Liver (tissue), 9 donors: ENCODE data around the gene CUL1. TPM values are rescaled to one million over a fixed set of nuclear protein-coding genes. Genes with fewer than 3 reads are reported as not detected.
A peak's percentile ranks its signal among the peaks of the same experiment; 100 is the strongest.

Experiments
- DNase-seq: peaks from one replicate; pipeline ENCODE4 v3.0.0-alpha.2; 2017; ENCODE audit warnings: low spot score
- H3K27ac ChIP-seq, 2 donors: one replicate each; pipeline ENCODE4 v1.7.0; 2013; ENCODE audit warnings: inconsistent platforms in 2 of 2, low read length in 2 of 2, control low read depth in 1 of 2, low read depth in 1 of 2, mild to moderate bottlenecking in 1 of 2
- H3K27me3 ChIP-seq, 4 donors: one replicate each; pipeline versions ENCODE4 v1.6.1 to v1.7.0; 2013; ENCODE audit warnings: low read length in 3 of 4, inconsistent platforms in 1 of 4, mild to moderate bottlenecking in 1 of 4, moderate library complexity in 1 of 4; ENCODE audit not compliant: control insufficient read depth in 4 of 4, insufficient read depth in 4 of 4
- H3K36me3 ChIP-seq, 4 donors: one replicate each; pipeline versions ENCODE4 v1.6.1 to v1.7.0; 2013; ENCODE audit warnings: low read length in 3 of 4, mild to moderate bottlenecking in 3 of 4, low read depth in 1 of 4, moderate library complexity in 1 of 4; ENCODE audit not compliant: control insufficient read depth in 4 of 4, insufficient read depth in 3 of 4
- H3K4me1 ChIP-seq, 4 donors: one replicate each; pipeline versions ENCODE4 v1.6.1 to v1.7.0; 2013; ENCODE audit warnings: low read length in 3 of 4, mild to moderate bottlenecking in 3 of 4, moderate library complexity in 1 of 4; ENCODE audit not compliant: control insufficient read depth in 4 of 4, insufficient read depth in 4 of 4
- H3K4me3 ChIP-seq, 3 donors: one replicate each; pipeline versions ENCODE4 v1.6.1 to v1.7.0; 2013; ENCODE audit warnings: low read length in 3 of 3, control low read depth in 1 of 3, low read depth in 1 of 3, mild to moderate bottlenecking in 1 of 3
- H3K9ac ChIP-seq, 2 donors: one replicate each; pipeline ENCODE4 v1.7.0; 2013; ENCODE audit warnings: low read length in 2 of 2, mild to moderate bottlenecking in 2 of 2, moderate library complexity in 2 of 2, control low read depth in 1 of 2, low read depth in 1 of 2
- H3K9me3 ChIP-seq, 4 donors: one replicate each; pipeline versions ENCODE4 v1.6.1 to v1.7.0; 2013; ENCODE audit warnings: low read length in 3 of 4; ENCODE audit not compliant: control insufficient read depth in 4 of 4
- EGR1 ChIP-seq, 2 donors: IDR thresholded peaks; 2 replicates each; pipeline ENCODE4 v1.6.1; 2016 to 2018; ENCODE audit warnings: antibody characterized with exemption in 2 of 2, low read depth in 2 of 2
- FOXA1 ChIP-seq: IDR thresholded peaks from 2 replicates; pipeline ENCODE4 v1.6.1; 2016; ENCODE audit warnings: antibody characterized with exemption
- GABPA ChIP-seq, 2 donors: IDR thresholded peaks in 1 of 2; conservative IDR thresholded peaks in 1 of 2; 2 replicates each; pipeline ENCODE4 v1.6.1; 2016; ENCODE audit warnings: antibody characterized with exemption in 2 of 2, mild to moderate bottlenecking in 1 of 2, moderate library complexity in 1 of 2
- HNF4A ChIP-seq, 2 donors: conservative IDR thresholded peaks; 2 replicates each; pipeline ENCODE4 v1.6.1; 2016; ENCODE audit warnings: antibody characterized with exemption in 2 of 2, mild to moderate bottlenecking in 2 of 2
- HNF4G ChIP-seq: IDR thresholded peaks from 2 replicates; pipeline ENCODE4 v1.6.1; 2016; ENCODE audit warnings: antibody characterized with exemption
- NR2F2 ChIP-seq: IDR thresholded peaks from 2 replicates; pipeline ENCODE4 v1.6.1; 2016; ENCODE audit warnings: antibody characterized with exemption
- RAD21 ChIP-seq, 2 donors: IDR thresholded peaks; 2 replicates each; pipeline ENCODE4 v1.6.1; 2016; ENCODE audit warnings: antibody characterized with exemption in 2 of 2, mild to moderate bottlenecking in 2 of 2
- TAF1 ChIP-seq: conservative IDR thresholded peaks from 2 replicates; pipeline ENCODE4 v1.6.1; 2016; ENCODE audit warnings: antibody characterized with exemption, mild to moderate bottlenecking
- WGBS: extraction: QIAGEN DNeasy Blood & Tissue Kit; methylation state at CpG from one replicate; pipeline ENCODE4 v1.1.7; 2013; 5-methylcytosine and 5-hydroxymethylcytosine counted together
- polyA plus RNA-seq, 2 donors: library from polyadenylated mRNA; stranded (reverse) in 1 of 2; unstranded in 1 of 2; fragments of 200-250 nt in 1 of 2; fragments of >200 nt in 1 of 2; fragmentation: Nextera tagmentation in 1 of 2; extraction: Ambion mirVana in 1 of 2; gene quantifications; one replicate each; pipeline versions ENCODE4 v1.2.1 to v1.2.3, GENCODE V29; 2013 to 2015
- total RNA-seq, 2 donors: library from RNA; depleted of rRNA; stranded (reverse); fragments of >200 nt; gene quantifications; one replicate each; pipeline ENCODE4 v1.2.3, GENCODE V29; 2014
- TF ChIP-seq, protein P1 (sequence below): IDR thresholded peaks from 2 replicates; pipeline ENCODE4 v1.6.1; 2016; ENCODE audit warnings: antibody characterized with exemption
- TF ChIP-seq, protein P2 (sequence below): fragments of 150-350 bp; IDR thresholded peaks from 2 replicates; pipeline ENCODE4 v1.5.1; 2017; ENCODE audit warnings: improper control_type of control experiment, low read depth, low read length; ENCODE audit not compliant: missing input control
- TF ChIP-seq, protein P3 (sequence below): IDR thresholded peaks from 2 replicates; pipeline ENCODE4 v1.6.1; 2016; ENCODE audit warnings: antibody characterized with exemption
- TF ChIP-seq, protein P4 (sequence below): IDR thresholded peaks from 2 replicates; pipeline ENCODE4 v1.6.1; 2016; ENCODE audit warnings: antibody characterized with exemption, mild to moderate bottlenecking
- TF ChIP-seq, protein P5 (sequence below): IDR thresholded peaks from 2 replicates; pipeline ENCODE4 v1.6.1; 2016; ENCODE audit warnings: antibody characterized with exemption
- donor health status: healthy.
- donor health status: healthy.
- donor health status: healthy.
- donor health status: healthy.
- donor health status: healthy.

CUL1 gene
- total and polyA plus RNA-seq, 4 donors, result 21.7 to 56.7 (median 26.7) TPM

DNA sequence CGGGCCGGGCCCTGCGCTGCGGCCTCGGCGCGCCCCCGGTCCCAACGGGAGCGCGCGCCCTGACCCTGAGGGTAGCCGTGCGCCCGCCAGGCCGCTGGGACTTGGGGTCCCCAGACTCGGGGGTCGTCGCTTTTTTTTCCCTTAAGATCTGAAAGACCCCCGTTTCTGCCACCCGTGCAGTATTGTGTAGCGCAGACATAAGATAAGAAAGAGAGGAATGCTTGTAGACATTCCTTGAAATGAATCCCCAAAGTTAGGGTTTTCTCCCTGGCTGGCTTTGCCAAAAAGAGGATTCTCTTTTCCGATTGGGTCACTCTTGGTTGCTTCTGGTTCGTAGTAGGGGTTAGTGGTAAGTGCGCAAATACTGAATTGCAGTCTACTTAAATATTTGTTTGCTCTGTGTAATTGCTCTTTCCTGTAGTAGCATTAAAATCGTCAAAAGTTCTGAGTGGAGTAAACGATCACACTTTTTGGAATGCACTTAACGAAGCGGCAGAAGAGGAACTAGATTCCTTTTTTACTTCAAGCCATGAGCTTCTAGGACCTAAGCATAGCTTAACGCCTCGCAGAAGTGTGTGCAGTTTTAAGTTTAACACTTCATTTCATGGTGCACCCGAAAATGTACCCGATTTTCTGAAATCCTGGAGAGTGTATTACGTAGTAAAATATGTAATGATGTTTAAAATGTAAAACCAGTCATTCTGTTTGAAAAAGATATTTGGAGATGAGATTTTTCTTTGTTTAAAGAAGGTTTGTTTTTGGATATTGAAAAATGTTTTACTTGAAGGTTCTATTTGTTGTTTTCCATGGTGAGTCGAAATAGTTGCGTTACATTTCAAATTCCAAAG, 1.3 kb downstream of the CUL1 start:
- TF ChIP-seq EGR1 (IDR thresholded peaks at IDR 0.05; ENCODE audit: low read depth in 2 of 2) (no peak), HNF4G (no peak), TAF1 (peak; percentile 78), NR2F2 (no peak), RAD21 (IDR thresholded peaks at IDR 0.05) (peak; percentile 22), HNF4A (conservative IDR thresholded peaks at IDR 0.05) (peak in 1 of 2 donors; percentile 3), GABPA (IDR thresholded peaks at IDR 0.05 in 1 of 2, conservative IDR thresholded peaks at IDR 0.05 in 1 of 2) (no peak), FOXA1 (no peak)
- TF ChIP-seq, protein P1, sequence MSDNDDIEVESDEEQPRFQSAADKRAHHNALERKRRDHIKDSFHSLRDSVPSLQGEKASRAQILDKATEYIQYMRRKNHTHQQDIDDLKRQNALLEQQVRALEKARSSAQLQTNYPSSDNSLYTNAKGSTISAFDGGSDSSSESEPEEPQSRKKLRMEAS, result peak; percentile 8
- TF ChIP-seq, protein P2, sequence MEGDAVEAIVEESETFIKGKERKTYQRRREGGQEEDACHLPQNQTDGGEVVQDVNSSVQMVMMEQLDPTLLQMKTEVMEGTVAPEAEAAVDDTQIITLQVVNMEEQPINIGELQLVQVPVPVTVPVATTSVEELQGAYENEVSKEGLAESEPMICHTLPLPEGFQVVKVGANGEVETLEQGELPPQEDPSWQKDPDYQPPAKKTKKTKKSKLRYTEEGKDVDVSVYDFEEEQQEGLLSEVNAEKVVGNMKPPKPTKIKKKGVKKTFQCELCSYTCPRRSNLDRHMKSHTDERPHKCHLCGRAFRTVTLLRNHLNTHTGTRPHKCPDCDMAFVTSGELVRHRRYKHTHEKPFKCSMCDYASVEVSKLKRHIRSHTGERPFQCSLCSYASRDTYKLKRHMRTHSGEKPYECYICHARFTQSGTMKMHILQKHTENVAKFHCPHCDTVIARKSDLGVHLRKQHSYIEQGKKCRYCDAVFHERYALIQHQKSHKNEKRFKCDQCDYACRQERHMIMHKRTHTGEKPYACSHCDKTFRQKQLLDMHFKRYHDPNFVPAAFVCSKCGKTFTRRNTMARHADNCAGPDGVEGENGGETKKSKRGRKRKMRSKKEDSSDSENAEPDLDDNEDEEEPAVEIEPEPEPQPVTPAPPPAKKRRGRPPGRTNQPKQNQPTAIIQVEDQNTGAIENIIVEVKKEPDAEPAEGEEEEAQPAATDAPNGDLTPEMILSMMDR, result no peak
- TF ChIP-seq, protein P3, sequence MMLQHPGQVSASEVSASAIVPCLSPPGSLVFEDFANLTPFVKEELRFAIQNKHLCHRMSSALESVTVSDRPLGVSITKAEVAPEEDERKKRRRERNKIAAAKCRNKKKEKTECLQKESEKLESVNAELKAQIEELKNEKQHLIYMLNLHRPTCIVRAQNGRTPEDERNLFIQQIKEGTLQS, result peak; percentile 25
- TF ChIP-seq, protein P4, sequence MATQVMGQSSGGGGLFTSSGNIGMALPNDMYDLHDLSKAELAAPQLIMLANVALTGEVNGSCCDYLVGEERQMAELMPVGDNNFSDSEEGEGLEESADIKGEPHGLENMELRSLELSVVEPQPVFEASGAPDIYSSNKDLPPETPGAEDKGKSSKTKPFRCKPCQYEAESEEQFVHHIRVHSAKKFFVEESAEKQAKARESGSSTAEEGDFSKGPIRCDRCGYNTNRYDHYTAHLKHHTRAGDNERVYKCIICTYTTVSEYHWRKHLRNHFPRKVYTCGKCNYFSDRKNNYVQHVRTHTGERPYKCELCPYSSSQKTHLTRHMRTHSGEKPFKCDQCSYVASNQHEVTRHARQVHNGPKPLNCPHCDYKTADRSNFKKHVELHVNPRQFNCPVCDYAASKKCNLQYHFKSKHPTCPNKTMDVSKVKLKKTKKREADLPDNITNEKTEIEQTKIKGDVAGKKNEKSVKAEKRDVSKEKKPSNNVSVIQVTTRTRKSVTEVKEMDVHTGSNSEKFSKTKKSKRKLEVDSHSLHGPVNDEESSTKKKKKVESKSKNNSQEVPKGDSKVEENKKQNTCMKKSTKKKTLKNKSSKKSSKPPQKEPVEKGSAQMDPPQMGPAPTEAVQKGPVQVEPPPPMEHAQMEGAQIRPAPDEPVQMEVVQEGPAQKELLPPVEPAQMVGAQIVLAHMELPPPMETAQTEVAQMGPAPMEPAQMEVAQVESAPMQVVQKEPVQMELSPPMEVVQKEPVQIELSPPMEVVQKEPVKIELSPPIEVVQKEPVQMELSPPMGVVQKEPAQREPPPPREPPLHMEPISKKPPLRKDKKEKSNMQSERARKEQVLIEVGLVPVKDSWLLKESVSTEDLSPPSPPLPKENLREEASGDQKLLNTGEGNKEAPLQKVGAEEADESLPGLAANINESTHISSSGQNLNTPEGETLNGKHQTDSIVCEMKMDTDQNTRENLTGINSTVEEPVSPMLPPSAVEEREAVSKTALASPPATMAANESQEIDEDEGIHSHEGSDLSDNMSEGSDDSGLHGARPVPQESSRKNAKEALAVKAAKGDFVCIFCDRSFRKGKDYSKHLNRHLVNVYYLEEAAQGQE, result peak; percentile 65
- TF ChIP-seq, protein P5, sequence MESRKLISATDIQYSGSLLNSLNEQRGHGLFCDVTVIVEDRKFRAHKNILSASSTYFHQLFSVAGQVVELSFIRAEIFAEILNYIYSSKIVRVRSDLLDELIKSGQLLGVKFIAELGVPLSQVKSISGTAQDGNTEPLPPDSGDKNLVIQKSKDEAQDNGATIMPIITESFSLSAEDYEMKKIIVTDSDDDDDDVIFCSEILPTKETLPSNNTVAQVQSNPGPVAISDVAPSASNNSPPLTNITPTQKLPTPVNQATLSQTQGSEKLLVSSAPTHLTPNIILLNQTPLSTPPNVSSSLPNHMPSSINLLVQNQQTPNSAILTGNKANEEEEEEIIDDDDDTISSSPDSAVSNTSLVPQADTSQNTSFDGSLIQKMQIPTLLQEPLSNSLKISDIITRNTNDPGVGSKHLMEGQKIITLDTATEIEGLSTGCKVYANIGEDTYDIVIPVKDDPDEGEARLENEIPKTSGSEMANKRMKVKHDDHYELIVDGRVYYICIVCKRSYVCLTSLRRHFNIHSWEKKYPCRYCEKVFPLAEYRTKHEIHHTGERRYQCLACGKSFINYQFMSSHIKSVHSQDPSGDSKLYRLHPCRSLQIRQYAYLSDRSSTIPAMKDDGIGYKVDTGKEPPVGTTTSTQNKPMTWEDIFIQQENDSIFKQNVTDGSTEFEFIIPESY, result no peak
- H3K9me3 ChIP-seq, result no peaks in the 10 kb centered on the region
- H3K4me3 ChIP-seq, result peak overlapping the region; percentile 69 to 98 (median 77)
- no peaks in the 10 kb centered on the region for H3K36me3 ChIP-seq
- 1% methylated on average over 36 of the region's 36 CpGs for WGBS
- no peaks in the 10 kb centered on the region for H3K27me3 ChIP-seq
- H3K27ac ChIP-seq, result peak overlapping the region; percentile 95 to 98
- H3K4me1 ChIP-seq, result peaks cover 2 to 38% (median 24%) of the 10 kb centered on the region in 4 donors
- no peak for DNase-seq
- H3K9ac ChIP-seq, result peak overlapping the region; percentile 76 to 90
